Brain microvascular endothelial cell (primary cell): ENCODE data around the gene SCN4B.

ENCODE experiments used
- DNase-seq: peaks from one replicate; pipeline ENCODE4 v3.0.0-alpha.2; 2020
- H3K27ac ChIP-seq: fragments of 250-450 bp; sonication (Bioruptor Pico); 2 replicates; pipeline ENCODE4 v1.5.1; 2020; ENCODE audit warnings: mild to moderate bottlenecking, moderate library complexity
- H3K27me3 ChIP-seq: fragments of 250-450 bp; sonication (Bioruptor Pico); replicated peaks from 2 replicates; pipeline ENCODE4 v1.5.1; 2020; ENCODE audit warnings: mild to moderate bottlenecking
- H3K36me3 ChIP-seq: fragments of 250-450 bp; sonication (Bioruptor Pico); replicated peaks from 2 replicates; pipeline ENCODE4 v1.5.1; 2020; ENCODE audit warnings: mild to moderate bottlenecking
- H3K4me3 ChIP-seq: 2 replicates; pipeline ENCODE4 v1.5.1; 2011; ENCODE audit warnings: low read depth, mild to moderate bottlenecking, control low read depth, low read length, moderate library complexity
- CTCF ChIP-seq: IDR thresholded peaks from 2 replicates; pipeline ENCODE4 v1.5.1; 2011; ENCODE audit warnings: low read depth, mild to moderate bottlenecking, moderate library complexity, low read length, control low read depth, inconsistent platforms; ENCODE audit errors: missing control alignments
- in situ Hi-C: cut with HindIII; loops from 2 replicates; pipeline ENCODE4 v1.10.0; 2017; ENCODE audit warnings: low sequenced_read_pairs, low pct_ligation_motif_present

SCN4B gene

GRCh38 chr11:118175031-118175992 lies 22.7 kb upstream of the SCN4B start:
- no peak overlapping the region for H3K27ac ChIP-seq

GRCh38 chr11:118174006-118174567 lies 21.5 kb upstream of the SCN4B start:
- Histone ChIP-seq H3K36me3 (no peaks in the 10 kb centered on the region), H3K27me3 (peaks cover 22% of the 10 kb centered on the region), H3K27ac (no peak overlapping the region), H3K4me3 (no peak overlapping the region)
- DNase-seq: no peak
- in situ Hi-C loops: no loop called here
- TF ChIP-seq CTCF: no peak

More at GRCh38 chr11:118175031-118175992, 22.7 kb upstream of the SCN4B start:
- TF ChIP-seq CTCF: no peak
- H3K4me3 ChIP-seq: no peak overlapping the region
- in situ Hi-C loops: no loop called here
- H3K36me3 ChIP-seq: no peaks in the 10 kb centered on the region
- peaks cover 18% of the 10 kb centered on the region for H3K27me3 ChIP-seq
- no peak for DNase-seq

GRCh38 chr11:118172356-118172755 lies 19.7 kb upstream of the SCN4B start:
- DNase-seq: no peak
- Histone ChIP-seq H3K27me3 (peaks cover 22% of the 10 kb centered on the region), H3K4me3 (no peak overlapping the region), H3K36me3 (no peaks in the 10 kb centered on the region), H3K27ac (no peak overlapping the region)
- TF ChIP-seq CTCF: no peak
- in situ Hi-C loops: no loop called here

- Histone ChIP-seq H3K4me3 (no peak overlapping the region), H3K27ac (no peak overlapping the region), H3K36me3 (no peaks in the 10 kb centered on the region), H3K27me3 (peaks cover 22% of the 10 kb centered on the region)
- TF ChIP-seq CTCF: peak; percentile 91
- DNase-seq: peak; percentile 30
- in situ Hi-C loops: no loop called here
These were observed 18.8 kb upstream of the SCN4B start for GRCh38 chr11:118171269-118172062.

- H3K36me3 ChIP-seq: no peaks in the 10 kb centered on the region
- TF ChIP-seq CTCF: no peak
- peaks cover 17% of the 10 kb centered on the region for H3K27me3 ChIP-seq
- no peak overlapping the region for H3K27ac ChIP-seq
- no peak overlapping the region for H3K4me3 ChIP-seq
- in situ Hi-C loops: no loop called here
- DNase-seq: no peak
These were observed 18.3 kb upstream of the SCN4B start for GRCh38 chr11:118170882-118171268.
